NT2/D1 (cell line): Measurements from ENCODE around the gene CAPN15.
A peak's percentile ranks its signal among the peaks of the same experiment; 100 is the strongest.

Source experiments
- DNase-seq: peaks from one replicate; pipeline ENCODE4 v3.0.0-alpha.2; 2011; ENCODE audit warnings: low read depth, low spot score
- H3K27me3 ChIP-seq: 2 replicates; pipeline ENCODE4 v1.6.0; 2011; ENCODE audit warnings: mild to moderate bottlenecking; ENCODE audit not compliant: insufficient read length, insufficient read depth
- H3K36me3 ChIP-seq: 2 replicates; pipeline ENCODE4 v1.6.1; 2011; ENCODE audit warnings: mild to moderate bottlenecking, low read length, mixed read lengths; ENCODE audit not compliant: insufficient read depth, insufficient read length
- H3K4me1 ChIP-seq: 2 replicates; pipeline ENCODE4 v1.5.1; 2011; ENCODE audit not compliant: insufficient read depth, insufficient read length
- H3K4me3 ChIP-seq: 2 replicates; pipeline ENCODE4 v1.5.1; 2011; ENCODE audit warnings: low read depth; ENCODE audit not compliant: insufficient read length
- H3K9ac ChIP-seq: 2 replicates; pipeline ENCODE4 v1.6.0; 2011; ENCODE audit warnings: low read depth; ENCODE audit not compliant: insufficient read length
- H3K9me3 ChIP-seq: 2 replicates; pipeline ENCODE4 v1.5.1; 2011; ENCODE audit warnings: mild to moderate bottlenecking, low read length; ENCODE audit not compliant: insufficient read depth
- SUZ12 ChIP-seq: IDR thresholded peaks from 2 replicates; pipeline ENCODE4 v1.6.1; 2011; ENCODE audit not compliant: insufficient read length, insufficient read depth; ENCODE audit errors: extremely low read depth
- YY1 ChIP-seq: IDR thresholded peaks from 2 replicates; pipeline ENCODE4 v1.6.1; 2011; ENCODE audit not compliant: insufficient read length, insufficient read depth
- ZNF274 ChIP-seq: IDR thresholded peaks from 2 replicates; pipeline ENCODE4 v1.6.1; 2011; ENCODE audit warnings: mild to moderate bottlenecking, low read depth, low read length

The CAPN15 gene

DNA sequence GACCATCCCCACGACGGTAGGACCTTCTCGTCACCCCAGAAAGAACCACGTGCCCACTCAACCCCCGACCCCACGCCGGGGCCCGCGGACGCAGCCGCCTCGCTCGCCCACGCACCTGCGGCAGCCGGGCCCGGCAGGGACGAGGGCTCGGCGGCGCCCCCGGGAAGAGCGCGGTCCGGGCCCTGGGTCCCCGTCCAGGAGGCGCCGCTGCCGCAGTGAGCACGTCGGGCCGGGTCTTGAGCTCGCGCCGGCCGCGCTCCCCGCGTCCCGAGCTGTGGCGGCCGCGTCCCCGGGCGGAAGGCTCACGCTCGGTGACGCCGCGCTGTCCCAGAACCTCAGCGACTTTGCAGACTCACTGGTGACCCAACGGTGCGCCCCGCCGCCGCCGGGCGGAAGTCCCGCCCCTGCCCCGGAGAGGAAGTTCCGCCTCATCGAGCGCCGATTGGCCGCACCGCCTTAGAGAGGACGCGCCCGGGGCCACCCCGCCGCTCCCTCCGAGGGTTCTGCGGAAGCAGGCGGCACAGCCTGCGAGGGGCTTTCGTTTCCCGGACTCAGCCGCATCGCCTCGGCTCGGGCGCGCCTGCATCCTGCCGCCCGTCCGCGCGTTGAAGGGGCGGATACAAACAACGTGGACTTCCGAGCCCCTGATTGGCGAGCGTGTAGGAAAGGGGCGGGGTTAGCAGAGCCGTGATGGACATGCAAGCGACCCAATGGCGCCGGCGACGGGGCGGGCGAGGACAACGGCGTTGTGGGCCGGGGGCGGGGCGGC lies 61.6 kb downstream of the CAPN15 start:
- peaks cover 23% of the 10 kb centered on the region for H3K36me3 ChIP-seq
- TF ChIP-seq YY1 (no peak), SUZ12 (no peak), ZNF274 (no peak)
- peak overlapping the region; percentile 97 for H3K4me3 ChIP-seq
- peaks cover 22% of the 10 kb centered on the region for H3K4me1 ChIP-seq
- H3K27me3 ChIP-seq: peaks cover 60% of the 10 kb centered on the region
- peak; percentile 93 for DNase-seq
- H3K9ac ChIP-seq: peak overlapping the region; percentile 96
- H3K9me3 ChIP-seq: no peaks in the 10 kb centered on the region

DNA sequence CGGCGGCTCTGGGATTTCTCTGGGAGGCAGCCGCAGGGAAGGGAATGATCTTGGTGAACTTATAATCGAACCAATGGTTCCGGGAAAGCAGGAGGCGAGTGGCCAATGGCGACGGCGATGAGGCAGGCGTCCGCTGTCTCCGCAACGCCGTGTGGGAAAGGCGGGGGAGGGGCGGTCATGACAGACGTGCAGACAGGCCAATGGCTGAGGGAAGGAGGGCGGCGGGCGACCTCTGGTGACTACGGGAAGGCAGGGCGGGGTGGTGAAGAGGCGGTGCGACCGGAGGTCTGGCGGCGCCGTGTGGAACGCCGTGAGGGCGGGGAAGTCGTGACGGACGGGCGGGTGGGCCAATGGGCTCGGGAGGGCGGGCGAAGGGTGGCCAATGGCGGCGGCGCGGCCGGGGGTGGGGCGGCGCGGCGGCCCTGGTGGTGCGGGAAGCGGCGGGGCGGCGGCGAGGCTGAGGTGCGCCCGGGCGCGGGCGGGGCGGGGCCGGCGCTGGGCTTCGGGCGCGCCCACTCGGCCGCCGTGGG lies 62.2 kb downstream of the CAPN15 start, which contains the start of gene RAB40C:
Gene RAB40C, plus strand, starts transcription at position 409 of the 530 bp plus-strand sequence. CDS start 226 bp downstream, outside the sequence.
- DNase-seq: peak; percentile 97
- Histone ChIP-seq H3K36me3 (peaks cover 23% of the 10 kb centered on the region), H3K9me3 (no peaks in the 10 kb centered on the region)

DNA sequence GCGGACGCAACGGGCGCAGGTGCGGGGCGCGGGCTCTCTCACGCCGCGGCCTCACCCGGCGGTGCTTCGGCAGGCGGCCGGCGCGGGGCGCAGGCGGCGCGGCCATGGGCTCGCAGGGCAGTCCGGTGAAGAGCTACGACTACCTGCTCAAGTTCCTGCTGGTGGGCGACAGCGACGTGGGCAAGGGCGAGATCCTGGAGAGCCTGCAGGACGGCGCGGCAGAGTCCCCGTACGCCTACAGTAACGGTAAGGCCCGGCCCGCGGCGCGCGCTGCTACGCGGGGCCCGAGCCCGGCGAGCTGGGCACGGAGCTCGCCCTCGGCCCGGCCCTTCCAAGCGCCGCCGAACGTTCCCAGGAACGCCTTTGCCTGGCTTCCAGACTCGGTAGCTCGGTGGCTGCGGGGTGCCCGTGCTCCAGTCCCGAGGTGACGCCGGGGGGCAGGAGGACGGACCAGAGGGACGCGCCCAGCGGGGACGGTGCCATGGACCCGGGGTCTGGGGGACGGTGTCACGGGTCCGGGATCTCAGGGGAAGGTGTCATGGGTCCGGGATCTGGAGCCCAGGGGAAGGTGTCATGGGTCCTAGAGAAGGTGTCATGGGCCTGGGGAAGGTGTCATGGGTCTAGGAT lies 62.8 kb downstream of the CAPN15 start:
- peak overlapping the region; percentile 94 for H3K4me3 ChIP-seq
- TF ChIP-seq ZNF274 (no peak), YY1 (no peak)
- H3K9ac ChIP-seq: peak overlapping the region; percentile 99
- no peaks in the 10 kb centered on the region for H3K9me3 ChIP-seq
- peaks cover 23% of the 10 kb centered on the region for H3K36me3 ChIP-seq
- no peak for DNase-seq
- peaks cover 70% of the 10 kb centered on the region for H3K27me3 ChIP-seq
- H3K4me1 ChIP-seq: peaks cover 20% of the 10 kb centered on the region

More for the DNA sequence above, 62.2 kb downstream of the CAPN15 start, which contains the start of gene RAB40C:
- H3K4me1 ChIP-seq: peaks cover 22% of the 10 kb centered on the region
- H3K4me3 ChIP-seq: peak within 1 kb of the TSS; percentile 97
- H3K27me3 ChIP-seq: peaks cover 66% of the 10 kb centered on the region
- TF ChIP-seq ZNF274: no peak
- H3K9ac ChIP-seq: peak within 1 kb of the TSS; percentile 99

DNA sequence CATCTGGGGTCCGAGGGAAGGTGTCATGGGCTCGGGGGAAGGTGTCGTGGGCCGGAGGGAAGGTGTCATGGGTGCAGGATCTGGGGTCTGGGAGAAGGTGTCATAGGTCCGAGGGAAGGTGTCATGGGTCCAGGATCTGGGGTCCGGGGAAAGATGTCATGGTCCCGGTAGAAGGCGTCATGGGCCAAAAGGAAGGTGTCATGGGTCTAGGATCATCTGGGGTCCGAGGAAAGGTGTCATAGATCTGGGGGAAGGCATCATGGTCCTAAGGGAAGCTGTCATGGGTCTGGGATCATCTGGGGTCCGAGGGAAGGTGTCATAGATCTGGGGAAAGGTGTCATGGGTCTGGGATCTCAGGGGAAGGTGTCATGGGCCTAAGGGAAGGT lies 63.3 kb downstream of the CAPN15 start:
- Histone ChIP-seq H3K4me1 (peaks cover 20% of the 10 kb centered on the region), H3K9ac (peak overlapping the region; percentile 99)

DNA sequence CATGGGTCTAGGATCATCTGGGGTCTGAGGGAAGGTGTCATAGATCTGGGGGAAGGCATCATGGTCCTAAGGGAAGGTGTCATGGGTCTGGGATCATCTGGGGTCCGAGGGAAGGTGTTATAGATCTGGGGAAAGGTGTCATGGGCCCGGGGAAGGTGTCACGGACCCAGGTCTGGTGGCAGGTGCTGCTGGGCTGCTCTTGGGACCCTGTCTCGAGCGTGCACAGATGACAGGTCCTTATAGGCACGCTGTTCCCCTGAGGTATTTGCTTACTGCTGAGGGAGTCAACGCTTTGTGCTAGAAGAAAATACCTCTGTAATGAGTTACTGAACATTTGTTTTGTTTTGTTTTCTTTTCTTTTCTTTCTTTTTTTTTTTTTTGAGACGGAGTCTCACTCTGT lies 63.7 kb downstream of the CAPN15 start:
- no peak overlapping the region for H3K4me3 ChIP-seq
- peaks cover 19% of the 10 kb centered on the region for H3K4me1 ChIP-seq
- H3K27me3 ChIP-seq: peaks cover 65% of the 10 kb centered on the region
- no peak for DNase-seq
- H3K9ac ChIP-seq: no peak overlapping the region
- H3K9me3 ChIP-seq: no peaks in the 10 kb centered on the region
- TF ChIP-seq SUZ12 (no peak), YY1 (no peak), ZNF274 (no peak)
- peaks cover 27% of the 10 kb centered on the region for H3K36me3 ChIP-seq

More for the DNA sequence above, 63.3 kb downstream of the CAPN15 start:
- no peak for TF ChIP-seq SUZ12
- no peak for TF ChIP-seq YY1
- no peak for TF ChIP-seq ZNF274
- DNase-seq: no peak
- Histone ChIP-seq H3K36me3 (peaks cover 23% of the 10 kb centered on the region), H3K27me3 (peaks cover 67% of the 10 kb centered on the region), H3K4me3 (peak overlapping the region; percentile 94), H3K9me3 (no peaks in the 10 kb centered on the region)

DNA sequence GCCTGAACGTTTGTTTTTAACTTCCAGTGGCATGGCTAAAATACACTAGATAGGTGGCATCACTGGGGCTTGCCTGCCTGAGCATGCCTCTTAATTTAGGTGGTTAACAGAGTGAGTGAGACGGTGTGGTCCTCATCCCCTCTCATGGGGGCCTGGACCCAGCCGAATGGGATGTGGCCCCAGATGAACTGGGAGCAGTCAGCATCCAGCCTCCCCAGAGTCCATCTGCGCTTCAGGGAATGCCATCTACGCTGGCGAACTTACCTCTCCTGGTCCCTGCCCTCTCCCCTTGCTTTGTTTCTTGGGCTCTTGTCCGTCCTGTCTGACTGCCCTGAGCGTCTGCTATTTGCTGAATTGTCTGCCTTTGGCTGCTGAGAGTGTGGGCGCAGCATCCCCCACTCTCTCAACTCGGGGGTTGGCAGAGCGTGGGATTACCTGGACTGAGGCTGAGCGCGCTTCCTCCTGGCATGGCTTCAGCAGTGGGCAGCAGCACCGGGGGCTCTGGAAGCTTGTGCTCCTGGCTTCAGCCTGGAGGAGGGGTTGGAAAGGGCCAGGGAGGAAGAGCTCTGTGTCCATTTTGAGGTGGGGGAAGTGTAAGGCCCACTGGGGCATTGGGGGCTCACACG lies 64.5 kb downstream of the CAPN15 start:
- Histone ChIP-seq H3K36me3 (peaks cover 34% of the 10 kb centered on the region), H3K9me3 (no peaks in the 10 kb centered on the region), H3K4me1 (peaks cover 15% of the 10 kb centered on the region), H3K27me3 (peaks cover 59% of the 10 kb centered on the region), H3K4me3 (no peak overlapping the region), H3K9ac (peak overlapping the region; percentile 42)
- no peak for DNase-seq
- no peak for TF ChIP-seq ZNF274
- no peak for TF ChIP-seq YY1
- TF ChIP-seq SUZ12: no peak
